GM18951 (cell line): ENCODE results near the gene IQCK.

ENCODE experiments used
- POLR2A ChIP-seq: IDR thresholded peaks from 4 replicates; pipeline ENCODE4 v1.6.1; 2011; ENCODE audit warnings: mild to moderate bottlenecking; ENCODE audit not compliant: insufficient read length, insufficient read depth; ENCODE audit errors: extremely low read depth
- in situ Hi-C: fragments of 300-500 bp; cut with MboI; formaldehyde crosslinking; loops from one replicate; pipeline ENCODE4 v1.12.0; 2022; ENCODE audit warnings: low sequenced_read_pairs, mixed read lengths, inconsistent platforms; ENCODE audit not compliant: unreplicated experiment

IQCK gene

DNA sequence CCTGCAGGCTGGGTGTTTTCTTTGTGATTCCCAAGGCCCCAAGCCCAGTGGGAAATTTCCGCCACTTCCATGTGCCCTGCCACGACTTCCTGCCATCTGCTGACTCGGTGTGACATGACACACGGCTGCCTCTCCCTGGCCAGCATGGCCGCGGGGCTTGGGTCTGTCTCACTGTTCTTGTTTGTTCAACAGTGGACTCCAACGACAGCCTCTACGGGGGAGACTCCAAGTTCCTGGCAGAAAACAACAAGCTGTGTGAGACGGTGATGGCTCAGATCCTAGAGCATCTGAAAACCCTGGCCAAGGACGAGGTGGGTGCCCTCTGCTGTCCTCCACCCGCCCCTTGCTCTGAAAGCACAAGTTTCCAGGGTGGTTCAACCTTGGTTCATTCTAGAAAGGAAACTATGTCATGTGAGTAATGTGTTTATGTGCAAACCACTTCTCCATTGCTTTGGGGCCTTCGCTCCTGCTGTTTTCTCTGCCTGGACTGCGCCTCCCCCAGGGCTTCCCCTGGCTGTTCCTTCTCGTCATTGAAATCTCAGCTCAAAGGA, 26.8 kb upstream of the IQCK start:
- in situ Hi-C loops: no loop called here
- no peak for TF ChIP-seq POLR2A

DNA sequence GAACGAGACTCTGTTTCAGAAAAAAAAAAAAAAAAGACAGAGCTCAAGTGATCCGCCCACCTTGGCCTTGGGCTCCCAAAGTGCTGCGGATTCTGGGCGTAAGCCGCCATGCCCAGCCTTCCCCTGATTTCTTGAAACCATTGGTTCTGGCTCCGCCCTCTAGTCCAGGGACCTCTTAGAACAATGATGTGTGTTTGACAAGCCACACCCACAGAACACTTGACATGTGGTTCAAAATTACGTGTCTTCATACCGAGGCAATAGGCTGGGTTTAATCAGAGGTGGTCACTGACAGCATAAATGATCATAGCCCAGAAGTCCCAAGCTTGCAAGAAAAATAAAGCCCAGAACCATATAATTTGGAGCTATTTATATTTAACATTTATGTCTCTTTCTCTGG, 23.1 kb upstream of the IQCK start:
- in situ Hi-C loops: no loop called here
- no peak for TF ChIP-seq POLR2A

DNA sequence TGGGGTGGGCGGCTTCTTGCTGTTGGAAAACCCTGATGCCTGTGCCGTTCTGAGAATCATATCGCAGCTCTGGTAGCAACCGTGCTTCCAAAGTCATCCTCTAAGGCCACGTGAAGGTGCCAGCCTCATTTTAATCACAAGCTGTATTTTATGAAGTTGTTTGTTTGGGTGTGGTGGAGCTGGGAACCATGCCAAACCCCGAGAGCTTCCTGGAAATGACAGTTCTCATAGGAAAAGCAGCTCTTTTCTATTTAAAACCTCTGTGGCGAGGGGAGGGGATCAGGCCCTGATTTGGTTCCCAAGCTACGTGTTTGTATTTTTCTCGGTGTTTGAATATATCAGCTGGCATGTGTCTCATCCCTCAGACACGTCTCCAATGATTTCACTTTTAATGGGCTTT, 21.7 kb upstream of the IQCK start:
- no peak for TF ChIP-seq POLR2A
- in situ Hi-C loops: no loop called here

DNA sequence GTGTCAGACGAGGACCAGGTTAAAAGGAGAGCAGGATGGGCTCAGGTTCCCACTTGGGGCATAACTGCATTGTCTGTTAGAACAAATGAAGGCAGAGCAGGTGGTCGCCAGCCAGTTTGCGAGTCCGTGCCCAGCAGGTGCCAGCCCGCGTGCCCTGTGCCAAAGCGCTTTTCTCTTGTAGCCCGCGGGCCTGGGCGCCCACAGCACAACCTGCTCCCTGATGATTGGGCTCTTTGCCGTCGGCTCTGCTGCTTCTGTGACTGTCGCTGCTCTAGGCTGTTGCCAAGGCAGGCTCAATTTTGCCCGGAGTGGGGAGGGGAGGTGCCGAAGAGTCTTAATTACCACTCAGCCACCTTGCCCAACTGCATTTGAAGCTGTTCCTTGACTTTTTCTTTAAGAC, 21.1 kb upstream of the IQCK start:
- in situ Hi-C loops: no loop called here
- TF ChIP-seq POLR2A: no peak

DNA sequence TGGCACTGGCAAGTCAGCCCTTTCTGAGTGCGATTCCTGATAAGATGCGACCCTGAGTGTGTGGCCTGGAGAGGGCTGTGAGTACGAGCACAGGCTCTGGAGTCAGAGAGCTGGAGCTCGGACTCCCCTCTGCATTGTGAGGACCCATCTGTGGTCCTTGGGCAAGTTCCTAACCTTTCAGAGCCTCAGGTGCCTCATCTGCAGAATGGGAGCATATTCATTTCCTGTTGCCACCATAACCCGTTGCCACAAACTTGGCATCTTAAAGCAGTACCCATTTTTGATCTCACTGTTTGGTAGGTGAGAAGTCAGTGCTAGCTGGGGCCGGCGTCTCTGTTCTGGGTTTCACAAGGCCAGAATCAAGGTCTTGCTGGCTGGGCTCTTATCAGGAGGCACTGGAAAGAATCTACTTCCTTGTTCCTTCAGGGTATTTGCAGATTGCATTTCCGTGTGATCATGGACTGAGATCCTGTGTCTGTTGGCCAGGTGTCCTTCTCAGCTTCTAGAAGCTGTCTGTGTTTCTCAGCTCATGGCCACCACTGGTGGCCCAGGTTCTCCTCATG, 20.2 kb upstream of the IQCK start:
- in situ Hi-C loops: no loop called here

DNA sequence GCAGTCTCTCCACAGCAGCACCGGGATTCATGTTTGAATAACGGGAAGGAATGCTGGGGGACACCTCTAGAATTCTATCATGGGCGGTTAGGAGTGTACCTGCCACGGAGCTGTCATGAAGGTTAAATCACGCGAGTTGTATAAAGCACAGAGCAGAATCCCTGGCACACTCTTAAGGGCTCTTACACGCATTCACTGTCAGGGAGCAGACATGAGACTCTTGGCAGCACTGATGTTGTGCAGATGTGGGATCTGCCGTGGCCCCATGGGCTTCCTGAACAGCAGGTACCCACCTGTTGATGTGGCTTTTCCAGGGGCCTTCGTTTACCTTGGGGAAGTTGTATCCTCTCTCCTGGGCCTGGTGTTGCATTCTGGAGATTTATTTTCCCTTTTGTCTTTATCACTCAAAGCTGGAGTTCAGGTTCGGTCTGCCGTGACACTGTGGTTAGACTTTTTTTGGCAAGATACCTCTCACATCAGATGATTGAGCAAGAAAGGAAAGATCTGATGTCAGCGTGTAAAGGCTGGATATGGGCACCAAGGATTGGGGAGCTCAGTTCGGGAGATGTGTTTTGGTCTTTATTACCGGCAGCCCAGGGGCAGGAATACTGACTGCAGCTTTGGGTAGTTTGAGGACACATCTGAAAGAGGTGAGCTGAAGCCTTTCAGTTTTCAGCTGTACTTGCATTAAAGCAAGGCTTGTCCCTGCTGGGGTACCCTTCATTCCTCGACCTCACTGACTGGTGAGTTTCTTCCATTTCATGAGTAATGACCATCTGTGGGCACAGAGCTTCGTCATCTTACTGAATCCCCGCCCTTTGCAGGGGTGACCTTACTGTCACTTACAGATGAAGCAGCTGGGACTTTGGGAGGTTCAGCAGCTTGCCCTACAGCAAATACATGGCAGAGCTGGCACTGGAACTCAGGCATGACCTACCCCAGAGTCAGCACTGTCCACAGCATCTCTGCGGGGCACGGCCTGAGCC, 19.3 kb upstream of the IQCK start:
- in situ Hi-C loops: no loop called here
- TF ChIP-seq POLR2A: no peak

More for the DNA sequence above, 20.2 kb upstream of the IQCK start:
- TF ChIP-seq POLR2A: no peak

DNA sequence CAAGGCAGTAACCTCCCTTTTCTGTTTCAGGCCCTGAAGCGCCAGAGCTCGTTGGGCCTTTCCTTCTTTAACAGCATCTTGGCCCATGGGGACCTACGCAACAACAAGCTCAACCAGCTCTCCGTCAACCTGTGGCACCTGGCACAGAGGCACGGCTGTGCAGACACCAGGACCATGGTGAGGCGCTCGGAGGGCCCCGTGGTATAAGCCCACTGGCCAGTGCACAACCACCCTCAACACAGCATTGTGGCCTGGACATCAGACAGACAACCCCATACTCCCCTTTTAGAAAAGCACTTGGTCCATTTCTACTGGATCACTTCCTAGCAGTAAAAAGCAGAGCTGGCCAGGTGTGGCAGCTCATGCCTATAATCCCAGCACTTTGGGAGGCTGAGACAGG, 18.6 kb upstream of the IQCK start:
- no peak for TF ChIP-seq POLR2A
- in situ Hi-C loops: no loop called here

DNA sequence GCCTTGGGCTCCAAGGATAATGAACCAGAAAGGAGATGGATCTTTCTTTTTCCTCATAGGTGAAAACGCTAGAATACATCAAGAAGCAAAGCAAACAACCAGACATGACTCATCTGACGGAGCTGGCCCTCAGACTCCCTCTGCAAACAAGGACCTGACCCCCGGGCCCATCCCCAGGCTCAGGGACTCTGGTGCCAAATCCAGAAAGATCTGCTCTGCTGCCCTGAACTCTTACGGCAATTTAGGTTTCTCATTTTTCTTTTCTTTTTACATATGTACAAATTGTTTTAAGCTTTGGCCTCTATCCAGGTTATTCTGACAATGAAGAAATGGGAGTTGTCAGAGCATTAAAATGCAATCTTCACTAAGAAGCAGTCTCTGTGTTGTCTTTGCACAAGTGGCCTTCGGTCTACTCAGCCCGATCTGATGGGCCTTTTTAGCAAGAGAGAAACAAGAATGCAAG, 17.7 kb upstream of the IQCK start:
- in situ Hi-C loops: loop anchor here (25.0 kb wide), 1 partner anchor 187 kb away; the partner anchor contains the start of gene GPRC5B
- TF ChIP-seq POLR2A: no peak

DNA sequence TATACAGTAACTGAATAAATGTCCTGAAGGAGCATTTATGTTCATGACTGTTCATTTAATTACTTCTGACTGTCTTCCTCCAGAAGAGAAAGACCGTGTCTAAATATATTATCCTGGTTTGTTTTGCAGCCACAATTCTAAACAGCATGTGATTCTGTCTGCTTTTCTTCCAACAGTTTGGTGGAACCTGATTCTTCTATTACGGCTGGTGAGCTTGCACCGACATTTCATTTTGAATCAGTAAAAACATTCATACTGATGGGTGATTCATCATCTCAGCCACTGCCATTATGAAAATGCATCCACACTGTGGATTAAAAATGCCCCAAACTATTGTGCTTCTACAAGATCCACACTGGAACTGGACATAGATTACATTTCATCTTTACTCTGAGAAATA, 17.0 kb upstream of the IQCK start:
- in situ Hi-C loops: loop anchor here (25.0 kb wide), 1 partner anchor 186 kb away; the partner anchor contains the start of gene GPRC5B
- no peak for TF ChIP-seq POLR2A

DNA sequence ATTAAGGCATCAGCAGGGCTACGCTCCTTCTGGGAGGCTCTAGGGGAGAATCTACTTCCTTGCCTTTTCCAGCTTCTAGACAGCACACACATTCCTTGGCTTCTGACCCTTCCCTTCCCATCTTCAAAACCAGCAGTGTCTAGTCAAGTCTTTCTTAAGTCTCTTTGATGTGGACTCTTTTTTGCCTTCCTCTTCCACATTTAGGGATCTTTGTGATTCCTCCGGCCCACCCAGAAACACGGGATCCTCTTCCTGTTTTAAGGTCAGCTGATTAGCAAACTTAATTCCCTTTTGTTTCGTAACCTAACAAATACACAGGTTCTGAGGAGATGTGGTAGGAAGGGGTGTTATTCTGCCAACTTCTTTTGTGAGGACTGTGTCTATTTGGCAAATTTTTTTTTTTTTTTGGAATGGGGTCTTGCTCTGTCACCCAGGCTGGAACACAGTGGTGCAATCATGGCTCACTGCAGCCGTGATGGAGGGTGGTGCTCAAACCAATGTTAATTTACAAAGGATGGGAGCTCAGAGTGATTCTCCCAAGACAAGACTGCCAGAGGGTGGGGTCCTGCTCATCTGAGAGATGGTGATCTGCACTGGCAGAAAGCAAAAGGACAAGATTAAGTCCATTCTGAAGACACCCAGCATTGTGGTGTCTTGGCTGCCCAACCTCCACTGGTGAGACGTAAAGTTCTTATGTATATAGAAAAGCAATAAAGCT, 14.7 kb upstream of the IQCK start:
- TF ChIP-seq POLR2A: no peak
- in situ Hi-C loops: loop anchor here (25.0 kb wide), 1 partner anchor 184 kb away; the partner anchor contains the start of gene GPRC5B

DNA sequence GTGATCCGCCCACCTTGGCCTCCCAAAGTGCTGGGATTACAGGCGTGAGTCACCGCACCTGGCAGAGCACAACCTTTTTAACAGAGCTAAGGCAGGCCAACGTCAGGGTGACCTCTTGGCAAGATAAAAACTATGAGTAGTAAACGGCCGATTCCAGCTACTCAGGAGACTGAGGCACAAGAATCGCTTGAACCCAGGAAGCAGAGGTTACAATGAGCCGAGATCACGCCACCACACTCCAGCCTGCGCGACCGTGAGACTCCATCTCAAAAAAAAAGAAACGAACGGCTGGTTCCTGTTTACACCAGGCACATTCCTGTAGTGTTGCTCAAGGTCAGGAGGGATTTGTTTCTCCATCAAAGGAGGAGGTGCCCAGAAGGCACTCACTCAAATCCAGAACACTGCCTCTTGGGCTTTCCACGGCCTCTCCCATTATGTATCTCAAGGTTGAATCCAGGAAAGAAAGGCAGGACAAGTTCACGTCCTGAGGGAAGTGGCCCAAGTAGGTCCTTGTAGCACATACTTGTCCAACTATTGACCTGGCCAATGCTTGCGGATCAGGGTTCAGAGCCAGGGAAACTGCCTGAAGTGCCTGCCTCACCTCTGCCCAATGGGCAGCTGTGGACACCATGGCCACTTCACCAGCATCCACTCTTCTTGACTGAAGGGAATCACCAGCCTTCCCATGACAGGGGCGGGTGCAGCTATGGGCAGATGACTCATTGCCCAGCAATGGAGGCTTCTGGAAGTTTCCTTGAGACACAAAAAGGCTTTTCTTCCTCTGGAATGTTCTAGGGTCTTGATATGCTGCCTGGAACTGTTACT, 13.5 kb upstream of the IQCK start:
- in situ Hi-C loops: loop anchor here (25.0 kb wide), 1 partner anchor 183 kb away; the partner anchor contains the start of gene GPRC5B
- no peak for TF ChIP-seq POLR2A

DNA sequence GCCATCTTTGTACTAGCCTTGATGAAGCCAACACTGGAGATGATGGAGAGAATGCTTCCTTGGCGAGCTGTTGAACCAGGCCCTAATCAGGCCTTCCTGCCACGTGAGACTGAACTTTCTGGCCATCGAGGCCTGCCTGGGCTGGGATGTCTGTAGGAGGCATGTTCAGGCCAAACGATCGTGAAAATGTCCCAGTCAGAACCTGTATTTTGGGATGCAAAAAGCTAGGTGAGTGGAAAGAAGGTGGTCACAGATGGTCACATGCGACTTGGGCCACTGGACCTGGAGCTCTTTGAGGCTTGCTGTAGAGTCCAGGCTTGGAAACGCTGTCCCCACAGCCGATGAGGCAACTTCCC, 12.9 kb upstream of the IQCK start:
- TF ChIP-seq POLR2A: no peak
- in situ Hi-C loops: loop anchor here (25.0 kb wide), 1 partner anchor 182 kb away; the partner anchor contains the start of gene GPRC5B
